Measurements from ENCODE around the gene TMEM203.

Gene TMEM203

DNA sequence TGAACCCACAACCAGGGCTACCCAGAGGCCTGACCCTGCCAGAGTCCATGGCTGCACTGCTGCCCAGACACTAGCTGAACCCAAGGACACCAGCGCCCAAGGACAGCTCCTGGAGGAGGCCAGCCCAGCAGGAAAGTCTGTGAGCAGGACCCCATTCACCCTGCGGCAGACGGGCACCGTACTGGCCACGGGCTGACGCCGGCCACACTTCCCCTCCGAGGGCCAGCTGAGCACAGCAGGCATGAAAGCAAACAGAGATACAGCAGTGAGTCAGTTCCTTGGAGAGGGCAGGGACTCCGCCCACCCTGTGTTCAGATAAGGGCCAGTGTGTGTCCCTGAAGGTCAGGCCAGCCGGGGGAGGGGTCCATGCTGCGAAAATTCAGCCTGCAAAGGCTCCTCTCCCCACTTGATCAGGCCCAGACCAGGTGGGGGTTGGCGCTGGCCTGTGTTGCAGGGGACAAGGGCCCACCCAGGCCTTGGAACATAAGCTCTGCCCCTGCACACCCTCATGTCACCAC lies 13.4 kb upstream of the TMEM203 start:
- no peak for DNase-seq

DNA sequence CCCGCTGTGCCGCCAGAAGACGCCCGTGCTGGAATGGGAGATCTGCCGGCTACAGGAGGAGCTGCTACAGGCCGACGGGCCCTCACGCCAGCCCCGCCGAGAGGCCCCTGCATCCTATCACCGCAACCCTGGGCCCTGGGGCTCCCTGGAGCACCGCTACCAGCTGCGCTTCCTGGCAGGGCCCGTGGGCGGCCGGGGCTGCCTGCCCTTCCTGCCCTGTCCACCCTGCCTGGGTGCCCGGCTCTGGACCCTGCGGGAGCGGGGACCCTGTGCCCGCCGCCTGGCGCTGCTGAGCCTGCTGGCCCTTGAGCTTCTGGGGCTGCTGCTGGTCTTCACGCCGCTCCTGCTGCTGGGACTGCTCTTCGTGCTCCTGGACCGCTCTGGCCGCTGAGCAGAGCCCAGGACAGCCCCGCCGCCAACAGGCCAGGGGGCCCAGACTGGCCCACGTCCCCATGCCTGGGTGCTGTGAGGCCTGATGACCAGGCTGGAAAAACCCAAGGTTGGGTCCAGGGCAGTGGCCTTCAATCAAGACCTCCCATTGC lies 12.8 kb upstream of the TMEM203 start:
- DNase-seq = no peak

- DNase-seq = no peak
These were observed 12.1 kb upstream of the TMEM203 start for GRCh38 chr9:137217276-137218211.

DNA sequence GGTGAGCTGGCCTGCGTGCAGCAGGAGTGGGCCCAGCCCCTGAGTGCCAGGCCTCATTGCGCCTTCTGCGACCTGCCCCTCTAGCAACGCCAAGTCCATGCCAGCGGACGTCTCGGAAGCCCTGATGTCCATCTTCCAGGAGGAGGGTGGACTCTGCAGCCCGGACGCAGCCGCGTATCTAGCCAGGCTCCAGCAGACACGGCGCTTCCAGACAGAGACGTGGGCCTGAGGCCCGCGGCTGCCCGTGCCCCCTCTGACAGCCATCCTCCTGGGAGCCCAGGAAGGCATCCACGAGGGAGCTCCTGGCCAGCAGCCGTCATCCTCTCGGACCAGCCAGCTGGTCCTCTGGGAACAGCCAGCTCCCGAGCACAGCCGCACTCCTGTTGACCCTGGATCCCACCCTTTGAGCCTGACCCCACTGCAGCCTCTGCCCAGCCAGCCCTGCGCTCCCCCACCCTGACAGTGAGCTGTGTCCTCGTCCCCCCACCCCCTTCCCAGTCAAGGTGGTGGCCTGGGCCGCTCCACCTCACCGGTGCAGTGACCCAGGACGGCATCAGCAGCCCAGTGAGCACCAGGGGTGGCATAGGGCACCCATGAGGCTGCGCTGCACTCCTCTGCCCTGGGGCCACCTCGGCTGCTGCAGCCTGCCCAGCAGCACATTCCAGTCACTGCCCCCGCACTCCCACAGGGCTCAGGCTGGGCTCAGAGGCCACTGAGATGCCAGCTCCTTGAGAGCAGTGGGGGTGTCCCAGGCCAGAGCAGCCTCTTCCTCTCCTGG lies 10.9 kb upstream of the TMEM203 start:
- no peak for DNase-seq

GRCh38 chr9:137215196-137215986 lies 9.9 kb upstream of the TMEM203 start:
- no peak for DNase-seq

DNA sequence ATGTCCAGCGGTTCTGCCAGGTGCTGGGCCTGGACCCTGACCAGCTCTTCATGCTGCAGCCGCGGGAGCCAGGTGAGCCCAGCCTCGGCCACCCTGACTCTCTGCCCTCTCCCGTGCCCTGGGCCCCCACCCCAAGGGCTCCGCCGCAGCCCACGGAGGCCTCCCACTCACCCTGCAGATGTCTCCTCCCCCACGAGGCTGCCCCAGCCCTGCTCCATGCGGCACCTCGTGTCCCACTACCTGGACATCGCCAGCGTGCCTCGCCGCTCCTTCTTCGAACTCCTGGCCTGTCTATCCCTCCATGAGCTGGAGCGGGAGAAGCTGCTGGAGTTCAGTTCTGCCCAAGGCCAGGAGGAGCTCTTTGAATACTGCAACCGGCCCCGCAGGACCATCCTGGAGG lies 9.2 kb upstream of the TMEM203 start:
- DNase-seq = no peak

DNA sequence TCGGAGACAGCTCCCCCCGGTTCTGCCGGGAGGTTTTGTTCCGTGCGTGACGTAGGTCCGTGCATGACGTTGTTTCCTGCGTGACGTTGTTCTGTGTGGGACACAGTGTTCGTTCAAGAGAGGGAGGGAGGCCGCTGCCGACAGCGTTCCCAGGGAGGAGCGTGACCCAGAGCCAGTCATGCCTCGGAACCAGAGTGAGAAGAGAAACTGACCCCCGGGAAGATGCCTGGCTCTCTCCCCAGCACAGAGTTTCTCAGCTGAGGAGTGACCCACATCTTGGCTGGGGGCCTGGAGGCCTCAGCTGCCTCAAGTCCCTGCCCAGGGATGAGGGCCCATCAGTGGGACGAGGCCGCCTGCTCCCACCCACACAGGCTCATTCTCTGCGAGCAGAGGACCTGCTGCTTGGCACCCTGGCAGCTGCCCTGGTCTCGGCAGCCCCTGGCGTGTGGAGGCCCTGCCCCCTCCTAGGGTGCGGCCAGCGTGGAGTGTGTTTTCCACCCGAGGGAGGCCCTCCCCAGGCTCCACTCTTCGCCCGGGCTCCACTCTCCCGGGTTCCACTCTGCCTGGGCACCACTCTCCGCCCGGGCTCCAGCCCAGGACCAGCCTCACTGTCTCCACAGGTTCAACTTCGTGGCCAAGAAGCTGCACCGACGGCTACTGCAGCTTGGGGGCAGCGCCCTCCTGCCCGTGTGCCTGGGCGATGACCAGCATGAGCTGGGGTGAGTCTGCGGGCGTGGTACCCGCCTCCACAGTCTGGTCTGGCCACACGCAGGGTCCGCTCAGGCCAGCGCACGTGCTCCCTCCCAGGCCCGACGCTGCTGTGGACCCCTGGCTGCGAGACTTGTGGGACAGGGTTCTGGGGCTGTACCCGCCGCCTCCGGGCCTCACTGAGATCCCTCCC lies 8.0 kb upstream of the TMEM203 start:
- DNase-seq = no peak

GRCh38 chr9:137212520-137212919 lies 7.1 kb upstream of the TMEM203 start:
- no peak for DNase-seq

- no peak for DNase-seq
These were observed 6.1 kb upstream of the TMEM203 start for GRCh38 chr9:137211532-137211931.

GRCh38 chr9:137206602-137207001 lies 1.2 kb upstream of the TMEM203 start:
- no peak for DNase-seq

DNA sequence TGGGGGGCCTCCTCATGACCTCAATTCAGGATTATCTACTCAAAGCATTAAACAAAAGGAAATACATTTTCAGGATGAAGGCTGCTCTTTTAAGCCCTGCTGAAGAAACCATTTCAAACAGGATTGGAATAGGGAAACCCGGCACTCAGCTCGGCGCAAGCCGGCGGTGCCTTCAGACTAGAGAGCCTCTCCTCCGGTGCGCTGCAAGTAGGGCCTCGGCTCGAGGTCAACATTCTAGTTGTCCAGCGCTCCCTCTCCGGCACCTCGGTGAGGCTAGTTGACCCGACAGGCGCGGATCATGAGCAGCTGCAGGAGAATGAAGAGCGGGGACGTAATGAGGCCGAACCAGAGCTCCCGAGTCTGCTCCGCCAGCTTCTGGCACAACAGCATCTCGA lies 720 bp downstream of the TMEM203 start:
- DNase-seq = no peak

- no peak for DNase-seq
These were observed 2.5 kb downstream of the TMEM203 start for GRCh38 chr9:137202966-137203365.

DNA sequence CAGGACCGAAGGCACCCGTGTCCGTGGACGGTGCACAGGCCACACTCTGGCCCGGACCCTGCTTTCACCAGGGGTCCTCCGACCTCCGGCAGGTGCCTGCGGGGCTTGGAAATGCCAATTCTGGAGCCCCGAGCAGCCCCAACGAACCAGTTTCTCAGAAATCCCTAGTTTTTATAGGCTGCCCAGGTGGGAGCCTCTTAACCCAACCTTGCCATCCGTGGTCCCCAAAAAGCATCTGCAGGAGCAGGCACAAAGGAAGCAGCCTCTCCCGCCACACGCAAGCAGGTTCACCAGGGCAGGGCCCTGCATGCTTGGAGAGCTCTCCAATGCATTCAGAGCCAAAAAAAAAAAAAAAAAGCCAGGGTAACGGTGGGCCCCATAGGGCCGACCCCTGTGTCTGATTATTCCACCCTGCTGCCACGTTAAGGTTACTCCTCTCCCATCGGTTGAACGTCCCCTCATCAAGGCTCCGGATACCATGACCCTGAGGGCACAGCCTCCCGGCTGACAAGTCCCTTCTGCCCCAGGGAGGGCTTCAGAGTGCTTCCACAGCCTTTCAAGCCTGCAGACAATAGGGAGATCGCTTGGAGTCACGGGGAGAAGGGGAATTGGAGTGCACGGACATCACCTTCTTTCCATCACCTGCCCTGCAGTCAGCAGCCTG lies 4.1 kb downstream of the TMEM203 start:
- DNase-seq = no peak

GRCh38 chr9:137200311-137201204 lies 4.9 kb downstream of the TMEM203 start, which contains the start of gene TPRN:
TPRN (minus strand) TSS chr9:137200741; CDS start chr9:137200711, 30 bp downstream.
- peak; percentile 86 for DNase-seq

- no peak for DNase-seq
These were observed 5.9 kb downstream of the TMEM203 start for GRCh38 chr9:137199411-137200121.

- no peak for DNase-seq
These were observed 6.6 kb downstream of the TMEM203 start for GRCh38 chr9:137198902-137199283.

- no peak for DNase-seq
These were observed 7.2 kb downstream of the TMEM203 start for GRCh38 chr9:137198051-137198901.
